ENCODE data around the gene SMU1.

DNA sequence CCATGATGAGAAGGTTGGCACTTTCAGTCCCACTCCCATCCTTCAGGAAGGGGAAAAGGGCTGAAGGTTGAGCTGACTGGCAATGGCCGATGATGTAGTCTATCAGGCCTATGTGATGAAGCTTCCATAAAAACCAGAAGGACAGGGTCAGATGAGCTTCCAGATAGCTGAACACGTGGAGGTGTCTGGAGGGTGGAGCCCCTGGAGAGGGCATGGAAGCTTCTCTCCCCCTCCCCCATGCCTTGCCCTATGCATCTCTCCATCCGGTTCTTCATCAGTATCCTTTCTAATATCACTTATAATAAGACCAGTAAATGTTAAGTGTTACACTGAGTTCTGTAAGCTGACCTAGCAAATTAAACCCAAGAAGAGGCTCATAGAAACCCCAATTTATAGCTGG is 32.6 kb upstream of the SMU1 start:
- TF ChIP-seq CTCF (IDR thresholded peaks at IDR 0.05 in 2 of 3, conservative IDR thresholded peaks at IDR 0.05 in 1 of 3; ENCODE audit: borderline replicate concordance in 1 of 3, insufficient read depth in 1 of 3, low read depth in 2 of 3, low read length in 2 of 3) (no peak), EZH2 (IDR thresholded peaks at IDR 0.05) (no peak), POLR2A (IDR thresholded peaks at IDR 0.05; ENCODE audit: borderline replicate concordance, extremely low read depth, insufficient read depth, insufficient read length) (no peak), FOSL1 (IDR thresholded peaks at IDR 0.05; ENCODE audit: low read depth) (no peak), SP1 (IDR thresholded peaks at IDR 0.05; ENCODE audit: low read depth) (no peak), TCF7L2 (IDR thresholded peaks at IDR 0.05; ENCODE audit: borderline replicate concordance, extremely low read depth, insufficient read depth, insufficient read length) (no peak), ATF3 (IDR thresholded peaks at IDR 0.05) (no peak), EZH2phosphoT487 (IDR thresholded peaks at IDR 0.05; ENCODE audit: borderline replicate concordance) (no peak)
- TF ChIP-seq, protein P1, sequence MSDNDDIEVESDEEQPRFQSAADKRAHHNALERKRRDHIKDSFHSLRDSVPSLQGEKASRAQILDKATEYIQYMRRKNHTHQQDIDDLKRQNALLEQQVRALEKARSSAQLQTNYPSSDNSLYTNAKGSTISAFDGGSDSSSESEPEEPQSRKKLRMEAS (IDR thresholded peaks at IDR 0.05) = no peak

Data from HCT116 (cell line).